Peyer's patch (tissue), 4 donors: ENCODE data around the gene ZBED1.

ENCODE experiments used
- CTCF ChIP-seq, 6 experiments: fragments of 450-650 bp in 4 of 6; fragments of 200-600 bp in 2 of 6; sonication (generic) in 1 of 6; IDR thresholded peaks; one replicate each; pipeline ENCODE4 v1.5.1; 2017 to 2019; ENCODE audit warnings: antibody characterized with exemption in 6 of 6, mild to moderate bottlenecking in 3 of 6, moderate library complexity in 1 of 6
- POLR2A ChIP-seq, 2 donors: fragments of 450-650 bp; IDR thresholded peaks; one replicate each; pipeline ENCODE4 v1.5.1; 2017; ENCODE audit warnings: antibody characterized with exemption in 2 of 2, mild to moderate bottlenecking in 2 of 2, moderate library complexity in 2 of 2

- TF ChIP-seq CTCF (IDR thresholded peaks at IDR 0.05) (no peak), POLR2A (IDR thresholded peaks at IDR 0.05) (no peak)
These were observed 19.8 kb upstream of the ZBED1 start for GRCh38 chrX:2520539-2520938.
